ENCODE data around the gene LRRC4C.
"Not testable (repeated sequence)": the region's sequence is repeated elsewhere in the genome, so short reads cannot be mapped to it uniquely, and the experiment has no call there.

Gene LRRC4C

GRCh38 chr11:40619654-40620053 is 839.8 kb downstream of the LRRC4C start:
- DNase-seq: no peak

DNA sequence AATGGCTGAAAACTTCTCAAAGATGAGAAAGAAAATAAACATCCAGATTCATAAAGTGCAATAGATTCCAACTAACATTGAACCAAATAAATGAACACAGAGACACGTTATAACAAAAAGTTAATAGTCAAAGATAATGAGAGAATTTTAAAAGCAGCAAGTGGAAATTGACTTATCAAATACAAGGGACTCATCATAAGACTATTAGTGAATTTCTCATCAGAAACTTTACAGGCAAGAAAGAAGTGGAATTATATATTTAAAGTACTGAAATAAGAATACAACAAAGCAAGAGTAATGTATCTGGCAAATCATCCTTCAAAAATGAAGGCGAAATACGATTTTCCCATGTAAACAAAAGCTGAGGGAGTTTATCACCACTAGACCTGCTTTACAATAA is 852.7 kb downstream of the LRRC4C start:
- no peak for DNase-seq

GRCh38 chr11:40602866-40603552 is 856.4 kb downstream of the LRRC4C start:
- DNase-seq: no peak

DNA sequence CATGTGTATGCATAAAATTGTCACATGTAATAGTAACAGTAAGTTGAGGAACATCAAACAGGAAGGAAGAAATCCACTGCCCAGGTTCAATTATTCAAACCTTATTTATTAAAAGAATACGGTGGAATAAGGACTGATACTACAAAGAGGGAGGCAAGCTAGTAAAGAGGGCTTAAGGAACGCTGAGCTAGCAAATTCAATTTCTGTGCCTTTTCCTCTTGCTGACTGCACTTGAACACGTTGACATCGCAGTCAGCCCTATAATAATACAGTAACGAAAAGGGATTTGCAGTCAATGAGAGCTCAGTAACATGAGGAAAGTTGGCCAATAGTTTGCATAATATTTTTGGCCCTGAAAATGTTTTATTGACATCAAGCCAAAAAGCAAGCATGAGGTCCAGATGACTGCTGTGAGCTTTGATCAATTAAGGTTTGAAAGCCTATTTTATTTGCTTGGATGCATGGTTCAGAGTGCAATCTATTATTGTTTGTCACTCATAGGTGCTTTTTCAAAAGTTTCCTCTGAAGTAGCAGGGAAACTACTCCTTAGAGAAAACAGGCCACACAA is 861.8 kb downstream of the LRRC4C start:
- no peak for DNase-seq

GRCh38 chr11:40573254-40573891 is 886.1 kb downstream of the LRRC4C start:
- DNase-seq: no peak

GRCh38 chr11:40569947-40570531 is 889.4 kb downstream of the LRRC4C start:
- DNase-seq: no peak

DNA sequence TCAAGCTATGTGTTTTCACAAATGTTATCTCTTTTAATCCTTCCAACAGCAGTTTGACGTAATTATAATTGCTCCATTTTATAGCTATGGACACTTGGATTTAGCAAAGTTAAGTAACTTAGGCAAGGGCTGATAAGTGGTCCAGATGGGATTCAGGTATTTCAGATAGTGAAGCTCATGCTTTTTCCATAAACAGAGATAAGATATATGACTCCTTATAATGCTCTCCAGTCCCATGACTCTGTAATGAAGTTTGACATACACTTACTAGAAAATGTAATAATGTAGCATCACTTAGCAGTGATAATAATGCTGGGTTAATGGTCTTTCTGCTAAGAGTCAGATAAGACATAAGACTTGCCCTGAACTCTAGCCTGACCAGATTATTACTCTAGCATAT is 892.1 kb downstream of the LRRC4C start:
- no peak for DNase-seq

- DNase-seq: no peak
These were observed 915.3 kb downstream of the LRRC4C start for GRCh38 chr11:40544162-40544561.

DNA sequence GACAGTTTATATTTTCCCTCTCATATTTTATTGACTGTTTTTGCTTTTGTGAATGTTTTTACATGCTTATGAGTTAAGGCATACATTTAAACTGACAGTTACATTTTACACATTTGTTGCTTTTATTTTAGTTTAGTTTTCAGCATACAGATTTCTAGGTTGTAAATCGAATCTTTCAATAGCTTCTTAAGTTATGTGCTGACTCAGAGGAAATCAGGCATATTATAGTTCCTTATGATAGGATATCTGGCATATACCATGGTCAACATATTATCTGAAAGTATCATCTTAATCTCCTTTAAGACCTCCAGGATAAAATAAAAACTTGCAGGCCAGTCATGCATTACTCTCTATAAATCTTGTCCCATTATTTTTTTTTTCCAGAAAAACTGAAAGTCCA is 916.6 kb downstream of the LRRC4C start:
- no peak for DNase-seq

DNA sequence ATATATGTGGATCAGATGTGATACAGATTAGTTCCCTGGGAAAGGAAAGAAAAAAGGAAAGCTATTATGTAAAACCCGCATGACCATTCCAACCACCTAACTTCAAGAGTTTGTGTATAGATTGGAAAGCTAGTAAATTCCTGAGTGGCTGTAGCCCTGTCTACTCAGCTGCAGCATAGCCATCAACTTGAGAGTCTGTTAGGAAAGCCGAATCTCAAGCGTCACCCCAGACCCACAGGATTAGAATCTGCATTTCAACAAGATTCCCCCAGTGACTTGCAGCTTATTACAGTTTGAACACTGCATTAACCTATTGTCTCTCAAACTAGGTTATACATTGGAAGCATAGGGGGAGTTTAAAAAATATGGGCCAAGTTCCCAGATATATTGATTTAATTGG is 921.7 kb downstream of the LRRC4C start:
- DNase-seq: no peak

DNA sequence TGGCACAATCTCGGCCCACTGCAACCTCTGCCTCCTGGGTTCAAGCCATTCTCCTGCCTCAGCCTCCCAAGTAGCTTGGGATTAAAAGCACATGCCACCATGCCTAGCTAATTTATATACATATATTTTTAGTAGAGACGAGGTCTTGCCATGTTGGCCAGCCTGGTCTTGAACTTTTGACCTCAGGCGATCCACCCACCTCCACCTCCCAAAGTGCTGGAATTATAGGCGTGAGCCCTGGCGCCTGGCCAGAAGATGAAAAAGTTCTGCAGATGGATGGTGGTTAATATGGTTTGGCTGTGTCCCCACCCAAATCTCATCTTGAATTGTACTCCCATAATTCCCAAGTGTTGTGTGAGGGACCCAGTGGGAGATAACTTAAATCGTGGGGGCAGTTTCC is 937.4 kb downstream of the LRRC4C start:
- DNase-seq: not testable (repeated sequence)

DNA sequence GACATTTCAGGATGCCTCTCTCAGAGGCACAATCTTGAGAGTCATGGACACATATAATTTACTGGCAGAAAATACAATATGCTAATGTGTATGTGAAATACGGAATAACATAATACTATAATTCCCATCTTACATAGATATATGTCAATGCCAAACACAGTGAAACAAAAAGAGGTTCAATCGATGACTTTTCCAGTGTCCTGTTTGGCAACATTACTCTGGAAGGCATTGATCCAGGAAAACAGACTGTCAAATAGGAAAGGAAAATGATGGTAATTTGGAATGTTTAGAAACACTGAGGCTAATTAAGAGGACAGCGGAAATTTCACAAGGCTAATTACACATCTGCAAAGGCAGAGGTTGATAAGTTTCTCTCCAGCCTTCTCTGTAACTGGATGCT is 942.3 kb downstream of the LRRC4C start:
- no peak for DNase-seq

- no peak for DNase-seq
These were observed 945.3 kb downstream of the LRRC4C start for GRCh38 chr11:40514124-40514523.

DNA sequence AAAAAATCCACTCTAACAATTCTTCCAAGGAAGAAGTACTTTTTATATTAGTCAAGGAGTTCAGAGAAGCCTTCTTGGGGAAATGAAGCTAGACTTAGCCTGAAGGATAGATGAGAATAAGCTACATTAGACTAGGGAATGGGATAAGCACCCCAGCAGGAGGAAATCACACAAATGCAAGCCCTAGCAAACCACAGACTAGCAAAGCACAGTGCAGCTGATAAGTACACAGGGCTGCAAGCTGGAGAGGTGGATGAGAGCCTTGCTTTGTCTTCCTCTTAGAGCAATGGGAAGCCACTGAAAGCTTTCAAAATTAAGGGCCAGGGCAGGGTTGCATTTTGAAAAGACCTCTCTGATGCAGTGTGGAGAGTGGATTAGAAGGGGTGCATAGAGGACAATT is 946.2 kb downstream of the LRRC4C start:
- no peak for DNase-seq

GRCh38 chr11:40508303-40508702 is 951.1 kb downstream of the LRRC4C start:
- no peak for DNase-seq

GRCh38 chr11:40506226-40506625 is 953.2 kb downstream of the LRRC4C start:
- no peak for DNase-seq

DNA sequence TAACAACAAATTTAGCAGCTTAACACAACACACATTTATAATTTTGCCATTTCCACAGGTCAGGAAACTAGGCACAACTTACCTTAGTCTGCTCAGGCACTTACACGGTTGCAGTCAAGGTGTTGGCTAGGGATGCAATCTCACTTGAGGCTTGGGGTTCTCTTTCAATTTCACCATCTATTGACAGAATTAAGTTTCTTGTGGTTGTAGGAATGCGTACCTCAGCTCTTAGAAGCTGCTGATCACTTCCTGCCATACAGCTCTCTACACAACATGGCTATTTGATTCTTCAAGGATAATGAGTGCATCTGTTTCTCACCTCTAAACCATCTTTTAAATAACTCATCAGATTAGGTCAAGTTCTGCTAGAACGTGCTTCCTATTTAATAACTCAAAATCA is 968.1 kb downstream of the LRRC4C start:
- no peak for DNase-seq

- no peak for DNase-seq
These were observed 991.7 kb downstream of the LRRC4C start for GRCh38 chr11:40467771-40468170.

- no peak for DNase-seq
These were observed 1014.1 kb downstream of the LRRC4C start for GRCh38 chr11:40445391-40445790.

GRCh38 chr11:40444151-40444550 is 1015.3 kb downstream of the LRRC4C start:
- DNase-seq: no peak

DNA sequence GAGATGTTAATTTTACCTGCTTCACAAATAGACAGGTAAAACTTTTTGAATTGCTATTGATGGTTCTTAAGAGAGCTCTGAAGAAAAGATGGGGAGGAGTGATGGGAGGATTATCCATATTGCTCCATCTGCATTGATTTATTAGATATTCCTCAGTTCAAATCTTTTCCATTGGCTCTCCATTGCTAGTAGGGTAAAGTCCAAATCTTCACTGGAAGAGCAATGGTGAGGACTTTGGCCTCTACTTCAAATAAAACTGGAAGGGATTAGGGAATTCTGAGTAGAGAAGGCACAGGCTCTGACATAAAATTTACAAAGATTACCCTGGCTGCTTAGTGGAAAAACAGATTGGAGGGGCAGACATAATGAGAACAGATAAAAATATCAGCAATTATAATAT is 1024.1 kb downstream of the LRRC4C start:
- DNase-seq: no peak

DNA sequence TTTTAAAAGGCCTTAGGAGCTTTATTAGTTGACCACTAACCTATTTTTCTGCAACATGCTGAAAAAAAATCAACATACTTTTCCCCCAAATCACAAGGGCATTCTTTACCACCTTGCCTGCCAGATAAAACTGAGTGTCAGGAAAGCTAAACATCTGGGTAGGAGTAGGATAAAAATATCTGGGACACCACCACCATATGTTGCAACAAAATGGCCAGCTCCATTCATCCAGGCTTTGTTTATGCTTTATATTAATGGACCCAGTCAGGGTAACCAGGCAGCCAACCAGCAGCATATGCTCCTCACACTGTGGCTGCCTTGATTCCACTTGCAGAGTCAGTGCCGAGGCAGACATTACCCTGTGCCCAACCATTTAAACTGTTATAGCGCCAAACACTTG is 1024.5 kb downstream of the LRRC4C start:
- DNase-seq: no peak

DNA sequence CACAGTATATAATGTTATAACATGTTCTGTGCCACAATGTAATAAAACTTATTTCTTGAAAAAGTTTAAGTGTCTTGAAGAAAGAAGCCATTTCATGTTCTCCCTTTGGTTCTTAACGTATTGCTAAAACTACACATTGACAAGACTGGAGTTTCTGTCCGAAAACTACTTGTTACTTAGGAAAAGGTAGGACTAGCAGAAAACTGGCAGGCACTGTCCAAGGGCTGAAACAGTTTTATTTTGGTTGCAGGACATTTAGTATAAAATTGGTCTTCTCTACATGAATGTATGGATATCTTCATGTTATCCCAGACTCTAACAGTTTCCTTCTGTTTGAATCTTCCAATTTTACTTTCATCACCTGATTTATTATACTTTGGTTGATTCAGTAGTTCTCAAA is 1027.1 kb downstream of the LRRC4C start:
- no peak for DNase-seq

DNA sequence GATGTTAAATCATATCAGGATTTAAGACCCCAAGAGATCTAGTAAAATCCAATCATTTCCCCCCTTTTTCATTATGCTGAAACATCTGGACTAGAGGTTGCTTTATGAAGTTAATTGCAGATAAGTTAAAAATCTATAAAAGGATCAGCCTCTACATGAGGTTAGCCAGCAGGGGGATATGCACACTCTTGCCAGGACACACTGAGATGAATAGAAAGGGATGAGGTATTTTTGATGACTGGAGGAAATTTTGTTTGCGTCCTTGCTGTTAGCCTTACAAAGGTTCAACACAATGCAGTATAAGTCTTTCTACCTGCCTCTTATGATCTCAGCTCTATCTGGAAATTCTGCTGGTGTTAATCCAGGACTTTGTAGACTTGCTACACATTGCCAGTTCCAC is 1034.3 kb downstream of the LRRC4C start:
- DNase-seq: no peak
